Neural progenitor cell (in vitro differentiated cells): ENCODE results near the gene ARPC5L.
A peak's percentile ranks its signal among the peaks of the same experiment; 100 is the strongest.

Experiments
- EZH2 ChIP-seq: fragments of 200-600 bp; sonication (generic); IDR thresholded peaks from 2 replicates; pipeline ENCODE4 v1.6.1; 2017; ENCODE audit warnings: antibody characterized with exemption, mild to moderate bottlenecking, moderate library complexity
- EZH2phosphoT487 ChIP-seq: fragments of 200-600 bp; sonication (generic); IDR thresholded peaks from 2 replicates; pipeline ENCODE4 v1.6.1; 2017; ENCODE audit warnings: antibody characterized with exemption
- TF ChIP-seq, protein P1 (sequence below): fragments of 200-600 bp; sonication (generic); IDR thresholded peaks from 2 replicates; pipeline ENCODE4 v1.5.1; 2017; ENCODE audit warnings: antibody characterized with exemption, mild to moderate bottlenecking

GRCh38 chr9:124852829-124853531 is 8.9 kb upstream of the ARPC5L start, which contains the start of gene WDR38:
- TF ChIP-seq, protein P1, sequence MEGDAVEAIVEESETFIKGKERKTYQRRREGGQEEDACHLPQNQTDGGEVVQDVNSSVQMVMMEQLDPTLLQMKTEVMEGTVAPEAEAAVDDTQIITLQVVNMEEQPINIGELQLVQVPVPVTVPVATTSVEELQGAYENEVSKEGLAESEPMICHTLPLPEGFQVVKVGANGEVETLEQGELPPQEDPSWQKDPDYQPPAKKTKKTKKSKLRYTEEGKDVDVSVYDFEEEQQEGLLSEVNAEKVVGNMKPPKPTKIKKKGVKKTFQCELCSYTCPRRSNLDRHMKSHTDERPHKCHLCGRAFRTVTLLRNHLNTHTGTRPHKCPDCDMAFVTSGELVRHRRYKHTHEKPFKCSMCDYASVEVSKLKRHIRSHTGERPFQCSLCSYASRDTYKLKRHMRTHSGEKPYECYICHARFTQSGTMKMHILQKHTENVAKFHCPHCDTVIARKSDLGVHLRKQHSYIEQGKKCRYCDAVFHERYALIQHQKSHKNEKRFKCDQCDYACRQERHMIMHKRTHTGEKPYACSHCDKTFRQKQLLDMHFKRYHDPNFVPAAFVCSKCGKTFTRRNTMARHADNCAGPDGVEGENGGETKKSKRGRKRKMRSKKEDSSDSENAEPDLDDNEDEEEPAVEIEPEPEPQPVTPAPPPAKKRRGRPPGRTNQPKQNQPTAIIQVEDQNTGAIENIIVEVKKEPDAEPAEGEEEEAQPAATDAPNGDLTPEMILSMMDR = peak; percentile 99
- no peak for TF ChIP-seq EZH2
- no peak for TF ChIP-seq EZH2phosphoT487
